Measurements from ENCODE around the gene IP6K2. TPM values are rescaled to one million over a fixed set of nuclear protein-coding genes. Genes with fewer than 3 reads are reported as not detected.

The IP6K2 gene
- total and polyA plus RNA-seq, 10 of the 15 experiments (the other 5 are each of a cell fraction or from before 2014, with no cell fraction given), result 25.8 to 95.9 (median 69.0) TPM

- no peak for TF ChIP-seq CREB1 (IDR thresholded peaks at IDR 0.05; ENCODE audit: low read depth)
- TF ChIP-seq ZSCAN29 (IDR thresholded peaks at IDR 0.05), result no peak
- no peak for TF ChIP-seq MYB (IDR thresholded peaks at IDR 0.05; ENCODE audit: borderline replicate concordance, low read depth, low read length)
- TF ChIP-seq, protein P1, sequence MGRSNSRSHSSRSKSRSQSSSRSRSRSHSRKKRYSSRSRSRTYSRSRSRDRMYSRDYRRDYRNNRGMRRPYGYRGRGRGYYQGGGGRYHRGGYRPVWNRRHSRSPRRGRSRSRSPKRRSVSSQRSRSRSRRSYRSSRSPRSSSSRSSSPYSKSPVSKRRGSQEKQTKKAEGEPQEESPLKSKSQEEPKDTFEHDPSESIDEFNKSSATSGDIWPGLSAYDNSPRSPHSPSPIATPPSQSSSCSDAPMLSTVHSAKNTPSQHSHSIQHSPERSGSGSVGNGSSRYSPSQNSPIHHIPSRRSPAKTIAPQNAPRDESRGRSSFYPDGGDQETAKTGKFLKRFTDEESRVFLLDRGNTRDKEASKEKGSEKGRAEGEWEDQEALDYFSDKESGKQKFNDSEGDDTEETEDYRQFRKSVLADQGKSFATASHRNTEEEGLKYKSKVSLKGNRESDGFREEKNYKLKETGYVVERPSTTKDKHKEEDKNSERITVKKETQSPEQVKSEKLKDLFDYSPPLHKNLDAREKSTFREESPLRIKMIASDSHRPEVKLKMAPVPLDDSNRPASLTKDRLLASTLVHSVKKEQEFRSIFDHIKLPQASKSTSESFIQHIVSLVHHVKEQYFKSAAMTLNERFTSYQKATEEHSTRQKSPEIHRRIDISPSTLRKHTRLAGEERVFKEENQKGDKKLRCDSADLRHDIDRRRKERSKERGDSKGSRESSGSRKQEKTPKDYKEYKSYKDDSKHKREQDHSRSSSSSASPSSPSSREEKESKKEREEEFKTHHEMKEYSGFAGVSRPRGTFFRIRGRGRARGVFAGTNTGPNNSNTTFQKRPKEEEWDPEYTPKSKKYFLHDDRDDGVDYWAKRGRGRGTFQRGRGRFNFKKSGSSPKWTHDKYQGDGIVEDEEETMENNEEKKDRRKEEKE (IDR thresholded peaks at IDR 0.05), result no peak
- TF ChIP-seq, protein P2, sequence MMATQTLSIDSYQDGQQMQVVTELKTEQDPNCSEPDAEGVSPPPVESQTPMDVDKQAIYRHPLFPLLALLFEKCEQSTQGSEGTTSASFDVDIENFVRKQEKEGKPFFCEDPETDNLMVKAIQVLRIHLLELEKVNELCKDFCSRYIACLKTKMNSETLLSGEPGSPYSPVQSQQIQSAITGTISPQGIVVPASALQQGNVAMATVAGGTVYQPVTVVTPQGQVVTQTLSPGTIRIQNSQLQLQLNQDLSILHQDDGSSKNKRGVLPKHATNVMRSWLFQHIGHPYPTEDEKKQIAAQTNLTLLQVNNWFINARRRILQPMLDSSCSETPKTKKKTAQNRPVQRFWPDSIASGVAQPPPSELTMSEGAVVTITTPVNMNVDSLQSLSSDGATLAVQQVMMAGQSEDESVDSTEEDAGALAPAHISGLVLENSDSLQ (IDR thresholded peaks at IDR 0.05), result no peak
- TF ChIP-seq RB1 (IDR thresholded peaks at IDR 0.05; ENCODE audit: borderline replicate concordance), result no peak
- no peak for TF ChIP-seq CUX1 (IDR thresholded peaks at IDR 0.05; ENCODE audit: insufficient replicate concordance, low read depth, low read length)
- TF ChIP-seq MXI1 (IDR thresholded peaks at IDR 0.05; ENCODE audit: low read depth, low read length), result no peak
- TF ChIP-seq SIN3A (IDR thresholded peaks at IDR 0.05; ENCODE audit: low read depth, low read length), result no peak
- TF ChIP-seq CHD2 (IDR thresholded peaks at IDR 0.05; ENCODE audit: borderline replicate concordance, low read depth, low read length), result no peak
These were observed 9.9 kb downstream of the IP6K2 start (continued) for GRCh38 chr3:48707157-48707556.

Data from GM12878 (cell line).